H1 (cell line): Measurements from ENCODE around the gene MLN. TPM values are rescaled to one million over a fixed set of nuclear protein-coding genes. Genes with fewer than 3 reads are reported as not detected.

Experiments
- CTCF ChIA-PET: fragments of 300-600 bp; sonication (Branson Sonifier 250); formaldehyde crosslinking; loops from one replicate; lab custom pipeline; 2021; ENCODE audit not compliant: partially characterized antibody; lab: Charles Lee
- POLR2A ChIA-PET: fragments of 300-600 bp; sonication (Branson Sonifier 250); formaldehyde crosslinking; loops from one replicate; lab custom pipeline; 2021; ENCODE audit warnings: inconsistent platforms; ENCODE audit not compliant: partially characterized antibody; lab: Charles Lee
- DNase-seq, 2 experiments: peaks; one replicate each; pipeline versions ENCODE4 v3.0.0 to v3.0.0-alpha.2; 2010 to 2022; ENCODE audit warnings: low spot score in 2 of 2, low read depth in 1 of 2, mixed read lengths in 1 of 2
- FAIRE-seq: peaks from 2 replicates; lab custom pipeline; 2011; peaks lifted over from hg19 to GRCh38; lab: Jason Lieb, UNC
- H2AFZ ChIP-seq: 2 replicates; pipeline ENCODE4 v1.8.1; 2012; ENCODE audit warnings: low read length, inconsistent platforms
- H2AK5ac ChIP-seq: 2 replicates; pipeline ENCODE4 v1.6.1; 2013; ENCODE audit warnings: low read depth, low read length
- H2BK120ac ChIP-seq: replicated peaks from 2 replicates; pipeline ENCODE3; 2013; ENCODE audit warnings: low read depth, low read length, inconsistent platforms
- H2BK12ac ChIP-seq: 2 replicates; pipeline ENCODE4 v1.6.1; 2013; ENCODE audit warnings: low read depth, low read length
- H2BK15ac ChIP-seq: 2 replicates; pipeline ENCODE4 v1.6.1; 2013; ENCODE audit warnings: low read length
- H2BK20ac ChIP-seq: 2 replicates; pipeline ENCODE4 v1.6.1; 2013; ENCODE audit warnings: low read length
- H2BK5ac ChIP-seq: 2 replicates; pipeline ENCODE4 v1.6.1; 2013; ENCODE audit warnings: low read depth, low read length
- H3K14ac ChIP-seq: 2 replicates; pipeline ENCODE4 v1.6.1; 2013; ENCODE audit warnings: inconsistent platforms; ENCODE audit not compliant: insufficient read length
- H3K18ac ChIP-seq: 2 replicates; pipeline ENCODE4 v1.6.1; 2013; ENCODE audit warnings: low read length; ENCODE audit errors: extremely low read depth
- H3K23ac ChIP-seq: 2 replicates; pipeline ENCODE4 v1.6.1; 2013; ENCODE audit warnings: inconsistent platforms; ENCODE audit not compliant: insufficient read length
- H3K23me2 ChIP-seq: 2 replicates; pipeline ENCODE4 v1.6.1; 2013; ENCODE audit warnings: low read depth, low read length
- H3K27ac ChIP-seq: 2 replicates; pipeline ENCODE4 v1.6.1; 2011; ENCODE audit warnings: low read depth, low read length, inconsistent platforms
- H3K27me3 ChIP-seq, 4 experiments: replicated peaks in 1 of 4; 1 replicate in 1 of 4; 2 replicates in 3 of 4; pipeline versions ENCODE4 v1.6.1 to v1.8.1; 2011 to 2013; ENCODE audit warnings: low read length in 3 of 4, mild to moderate bottlenecking in 3 of 4, inconsistent platforms in 2 of 4, mixed read lengths in 2 of 4, moderate library complexity in 1 of 4; ENCODE audit not compliant: control insufficient read depth in 3 of 4, insufficient read depth in 3 of 4; ENCODE audit errors: extremely low read depth in 1 of 4
- H3K36me3 ChIP-seq, 4 experiments: 2 replicates each; pipeline versions ENCODE4 v1.6.1 to v1.8.1; 2011 to 2013; ENCODE audit warnings: mild to moderate bottlenecking in 4 of 4, low read length in 3 of 4, moderate library complexity in 2 of 4, control low read depth in 1 of 4, inconsistent platforms in 1 of 4; ENCODE audit not compliant: insufficient read depth in 4 of 4, control insufficient read depth in 2 of 4
- H3K4ac ChIP-seq: replicated peaks from 2 replicates; pipeline ENCODE3; 2013; ENCODE audit warnings: low read length, low read depth, mixed read lengths, inconsistent platforms; ENCODE audit not compliant: insufficient read length
- H3K4me1 ChIP-seq, 4 experiments: replicated peaks in 1 of 4; 1 replicate in 1 of 4; 2 replicates in 3 of 4; pipeline versions ENCODE4 v1.6.1 to v1.8.1; 2011 to 2013; ENCODE audit warnings: low read length in 3 of 4, inconsistent platforms in 2 of 4, mixed read lengths in 1 of 4; ENCODE audit not compliant: insufficient read depth in 4 of 4, control insufficient read depth in 3 of 4
- H3K4me2 ChIP-seq, 2 experiments: 2 replicates each; pipeline versions ENCODE4 v1.6.1 to v1.8.1; 2011 to 2013; ENCODE audit warnings: low read depth in 2 of 2, low read length in 2 of 2, control low read depth in 1 of 2, inconsistent platforms in 1 of 2, mild to moderate bottlenecking in 1 of 2; ENCODE audit not compliant: insufficient read depth in 1 of 2
- H3K4me3 ChIP-seq, 4 experiments: fragments of 200-600, 300-600 bp in 1 of 4; sonication (generic), shearing (Covaris generic), sonication (Bioruptor Twin) in 1 of 4; 2 replicates each; pipeline versions ENCODE4 v1.5.1 to v1.8.1; 2011 to 2016; ENCODE audit warnings: low read length in 4 of 4, low read depth in 3 of 4, control low read depth in 2 of 4, inconsistent platforms in 2 of 4, mild to moderate bottlenecking in 2 of 4, mixed read lengths in 1 of 4, moderate library complexity in 1 of 4; ENCODE audit not compliant: insufficient read depth in 2 of 4; ENCODE audit errors: extremely low read depth in 1 of 4
- H3K56ac ChIP-seq: replicated peaks from 2 replicates; pipeline ENCODE3; 2013; ENCODE audit warnings: low read depth, mild to moderate bottlenecking, mixed read lengths, low read length, inconsistent platforms; ENCODE audit not compliant: insufficient read length
- H3K79me1 ChIP-seq: 2 replicates; pipeline ENCODE4 v1.6.1; 2013; ENCODE audit warnings: low read depth, low read length, control low read depth
- H3K79me2 ChIP-seq, 2 experiments: 2 replicates each; pipeline versions ENCODE4 v1.6.1 to v1.8.1; 2012 to 2013; ENCODE audit warnings: low read length in 2 of 2, mild to moderate bottlenecking in 2 of 2, inconsistent platforms in 1 of 2; ENCODE audit not compliant: insufficient read depth in 2 of 2, control insufficient read depth in 1 of 2
- H3K9ac ChIP-seq, 4 experiments: replicated peaks in 1 of 4; 1 replicate in 1 of 4; 2 replicates in 3 of 4; pipeline versions ENCODE4 v1.6.1 to v1.8.1; 2011 to 2013; ENCODE audit warnings: low read depth in 3 of 4, low read length in 3 of 4, control low read depth in 2 of 4, mild to moderate bottlenecking in 2 of 4, moderate library complexity in 2 of 4, inconsistent platforms in 1 of 4; ENCODE audit errors: extremely low read depth in 1 of 4
- H3K9me3 ChIP-seq, 2 experiments: 2 replicates each; pipeline versions ENCODE4 v1.6.1 to v1.8.1; 2012 to 2013; ENCODE audit warnings: mild to moderate bottlenecking in 2 of 2, moderate library complexity in 2 of 2, control low read depth in 1 of 2, inconsistent platforms in 1 of 2, low read depth in 1 of 2, low read length in 1 of 2, mixed read lengths in 1 of 2; ENCODE audit not compliant: insufficient read depth in 2 of 2
- H4K20me1 ChIP-seq, 2 experiments: replicated peaks in 1 of 2; 2 replicates each; pipeline versions ENCODE3 to v1.8.1; 2011 to 2013; ENCODE audit warnings: inconsistent platforms in 2 of 2, low read length in 2 of 2, mild to moderate bottlenecking in 1 of 2; ENCODE audit not compliant: insufficient read depth in 2 of 2, control insufficient read depth in 1 of 2
- H4K5ac ChIP-seq: 2 replicates; pipeline ENCODE4 v1.6.1; 2013; ENCODE audit warnings: low read length, low read depth, mixed read lengths, inconsistent platforms; ENCODE audit not compliant: insufficient read length
- H4K8ac ChIP-seq: 2 replicates; pipeline ENCODE4 v1.8.0; 2013; ENCODE audit warnings: mild to moderate bottlenecking, moderate library complexity, low read length, inconsistent platforms; ENCODE audit not compliant: insufficient read depth; ENCODE audit errors: extremely low read depth
- H4K91ac ChIP-seq: replicated peaks from 2 replicates; pipeline ENCODE3; 2013; ENCODE audit warnings: low read length, mixed read lengths, inconsistent platforms; ENCODE audit not compliant: insufficient read length
- POLR2A ChIP-seq, 2 experiments: IDR thresholded peaks; 1 replicate in 1 of 2; 2 replicates in 1 of 2; pipeline ENCODE4 v1.6.1; 2011; ENCODE audit warnings: low read depth in 2 of 2, low read length in 2 of 2, mild to moderate bottlenecking in 2 of 2; ENCODE audit errors: control extremely low read depth in 1 of 2
- POU5F1 ChIP-seq: IDR thresholded peaks from 2 replicates; pipeline ENCODE4 v1.6.1; 2011; ENCODE audit warnings: low read depth, mild to moderate bottlenecking, low read length, moderate library complexity
- WGBS, 2 experiments: shearing (Covaris generic) in 1 of 2; methylation state at CpG; one replicate each; pipeline versions ENCODE4 v1.1.6 to v1.1.7; 2013 to 2015; ENCODE audit warnings: low lambda C conversion rate in 2 of 2, mixed read lengths in 2 of 2, inconsistent platforms in 1 of 2, low coverage in 1 of 2, missing lambda C conversion rate in 1 of 2; ENCODE audit not compliant: insufficient replicate concordance in 2 of 2, insufficient coverage in 1 of 2, insufficient read length in 1 of 2; ENCODE audit errors: extremely low coverage in 1 of 2, missing lambda C conversion rate in 1 of 2; 5-methylcytosine and 5-hydroxymethylcytosine counted together
- polyA plus RNA-seq, 7 experiments: library from polyadenylated mRNA; depleted of rRNA in 3 of 7; stranded (reverse) in 5 of 7; unstranded in 2 of 7; fragments of >200 nt in 5 of 7; fragments of 200-250 nt in 2 of 7; gene quantifications; 1 replicate in 5 of 7; 2 replicates in 1 of 7; 4 replicates in 1 of 7; pipeline versions ENCODE4 v1.2.1 to v1.2.3, GENCODE V29; 2011 to 2013; ENCODE audit warnings: missing spikeins in 2 of 7, mixed read lengths in 2 of 7
- total RNA-seq: library from RNA; stranded (reverse); fragmentation: NEBNext Ultra II Directional; extraction: Animal tissue kit (Norgen Biotek cat#: 25700); gene quantifications from 2 replicates; pipeline ENCODE4 v1.2.1, GENCODE V29; 2021

MLN gene
- total and polyA plus RNA-seq, 2 of the 8 experiments (the other 6 are each of a cell fraction or from before 2014, with no cell fraction given), result not detected

- Histone ChIP-seq H3K23ac (no peak overlapping the region), H3K56ac (no peak overlapping the region), H4K8ac (no peak overlapping the region; the same call in 1 of the 2 replicates), H3K27me3 (no peaks in the 10 kb centered on the region), H4K5ac (no peak overlapping the region), H2AFZ (no peak overlapping the region; the same call in 1 of the 2 replicates), H3K4me2 (no peak overlapping the region), H3K4ac (no peak overlapping the region), H3K27ac (no peak overlapping the region), H2BK120ac (no peak overlapping the region), H3K18ac (peak overlapping the region; percentile 32), H2BK20ac (no peak overlapping the region), H3K9me3 (peaks cover 12 to 15% of the 10 kb centered on the region in 2 experiments), H3K9ac (no peak overlapping the region), H3K79me1 (no peaks in the 10 kb centered on the region), H4K91ac (no peak overlapping the region), H3K36me3 (no peaks in the 10 kb centered on the region), H3K23me2 (no peaks in the 10 kb centered on the region), H2BK15ac (no peak overlapping the region), H2BK12ac (0 out of 2 replicates have a peak overlapping the region, but pooled peaks have one; percentile 17), H4K20me1 (no peaks in the 10 kb centered on the region), H3K4me1 (peaks cover 0 to 18% (median 13%) of the 10 kb centered on the region in 4 experiments; a peak in 6 of 7 replicates), H3K79me2 (no peaks in the 10 kb centered on the region), H2BK5ac (no peak overlapping the region), H3K14ac (no peak overlapping the region), H3K4me3 (no peak overlapping the region), H2AK5ac (no peak overlapping the region)
- 97% methylated on average over 22 of the region's 22 CpGs; no CpG with 5 or more reads in 1 of the 2 experiments for WGBS, 2 experiments
- ChIA-PET CTCF (interaction anchor here (0.7 to 2.6 kb wide), 9 partner anchors 10 to 199 kb away, joined by 3 to 9 read pairs (median 3); no protein-coding TSS in a partner anchor), POLR2A (no interaction called here)
- DNase-seq, result no peak
- no peak for FAIRE-seq
- no peak for TF ChIP-seq POU5F1
- TF ChIP-seq POLR2A (IDR thresholded peaks at IDR 0.05; ENCODE audit: control extremely low read depth in 1 of 2, low read depth in 2 of 2, low read length in 2 of 2), result no peak
Measured at GRCh38 chr6:33834401-33835392, 30.9 kb upstream of the MLN start.
